HG02798 (cell line): Measurements from ENCODE around the gene FIBIN.
"Not testable (repeated sequence)": the region's sequence is repeated elsewhere in the genome, so short reads cannot be mapped to it uniquely, and the experiment has no call there.

Source experiments
- ATAC-seq: cut with Tn5 transposase; IDR thresholded peaks from one replicate; pipeline ENCODE4 v1.9.1; 2021; ENCODE audit warnings: mild to moderate bottlenecking; ENCODE audit not compliant: unreplicated experiment, poor library complexity

The FIBIN gene

GRCh38 chr11:26976389-26976788, 17.5 kb upstream of the FIBIN start:
- no peak for ATAC-seq

- ATAC-seq, result not testable (repeated sequence)
Measured at GRCh38 chr11:26977209-26977608, 16.7 kb upstream of the FIBIN start.

DNA sequence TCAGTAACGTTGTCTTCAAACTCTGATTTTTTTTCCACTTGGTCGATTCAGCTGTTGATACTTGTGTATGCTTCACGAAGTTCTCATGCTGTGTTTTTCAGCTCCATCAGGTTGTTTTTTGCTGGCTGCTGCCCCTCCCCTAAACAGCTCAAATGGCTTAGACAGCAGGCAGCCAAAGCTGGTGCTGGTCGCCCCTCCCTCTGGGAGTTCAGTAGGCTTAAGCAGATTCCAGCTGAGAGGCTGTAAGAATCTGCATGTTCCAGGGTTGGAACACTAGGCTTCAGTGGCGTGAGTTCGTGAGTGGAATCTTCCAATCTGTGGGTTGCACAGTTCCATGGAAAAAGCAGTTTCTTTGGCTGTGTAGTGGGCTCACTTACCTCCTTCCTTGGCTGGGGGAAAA, 10.3 kb upstream of the FIBIN start:
- no peak for ATAC-seq

- ATAC-seq, result no peak
Measured at GRCh38 chr11:26985470-26985869, 8.4 kb upstream of the FIBIN start.

GRCh38 chr11:26985943-26986342, 8.0 kb upstream of the FIBIN start:
- no peak for ATAC-seq

GRCh38 chr11:26987272-26987671, 6.6 kb upstream of the FIBIN start:
- no peak for ATAC-seq

DNA sequence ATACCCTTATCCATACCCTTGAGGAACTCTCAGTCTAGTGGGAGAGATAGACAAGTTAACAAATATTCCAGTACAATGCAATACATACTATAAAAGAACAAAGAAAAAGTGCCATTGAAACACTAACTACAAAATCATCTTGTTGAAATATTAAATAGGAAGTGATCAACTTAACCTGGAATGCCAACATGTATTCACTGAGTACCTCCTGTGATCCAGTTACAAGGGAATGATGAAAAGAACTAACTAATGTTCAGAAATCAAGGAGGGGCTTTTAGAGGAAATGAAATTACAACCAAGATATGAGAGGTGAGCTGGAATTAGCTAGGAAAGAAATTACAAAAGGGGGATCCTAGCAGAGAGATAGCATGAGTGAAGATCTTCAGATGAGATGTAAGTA, 6.2 kb upstream of the FIBIN start:
- ATAC-seq, result no peak

DNA sequence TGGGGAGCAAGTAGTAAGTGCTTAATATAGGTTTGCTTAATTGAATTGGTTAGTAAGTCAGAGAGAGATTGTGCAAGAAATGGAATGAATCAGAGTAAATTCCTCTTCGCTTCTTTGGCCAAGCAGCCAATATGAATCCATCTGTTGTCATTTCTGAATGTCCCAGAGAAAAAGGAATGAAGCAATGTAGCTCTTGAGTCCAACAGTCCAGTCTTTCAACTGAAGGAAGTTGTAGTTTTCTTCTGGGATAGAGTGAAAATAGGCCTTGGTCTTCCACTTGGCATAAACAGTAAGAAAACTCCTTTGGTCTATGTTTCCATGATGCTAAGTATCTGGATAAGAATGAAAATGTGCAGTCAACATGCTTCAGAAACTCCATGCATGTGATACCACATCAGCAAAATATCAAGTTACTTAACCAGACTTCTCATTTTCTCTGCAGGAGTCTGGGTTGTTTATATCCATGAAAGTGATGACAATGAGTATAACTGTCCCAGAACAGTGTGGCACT, 1.8 kb upstream of the FIBIN start:
- no peak for ATAC-seq

DNA sequence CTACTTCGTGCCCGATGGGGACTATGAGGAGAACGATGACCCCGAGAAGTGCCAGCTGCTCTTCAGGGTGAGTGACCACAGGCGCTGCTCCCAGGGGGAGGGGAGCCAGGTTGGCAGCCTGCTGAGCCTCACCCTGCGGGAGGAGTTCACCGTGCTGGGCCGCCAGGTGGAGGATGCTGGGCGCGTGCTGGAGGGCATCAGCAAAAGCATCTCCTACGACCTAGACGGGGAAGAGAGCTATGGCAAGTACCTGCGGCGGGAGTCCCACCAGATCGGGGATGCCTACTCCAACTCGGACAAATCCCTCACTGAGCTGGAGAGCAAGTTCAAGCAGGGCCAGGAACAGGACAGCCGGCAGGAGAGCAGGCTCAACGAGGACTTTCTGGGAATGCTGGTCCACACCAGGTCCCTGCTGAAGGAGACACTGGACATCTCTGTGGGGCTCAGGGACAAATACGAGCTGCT, 751 bp downstream of the FIBIN start:
- no peak for ATAC-seq

GRCh38 chr11:26995701-26996460, 2.0 kb downstream of the FIBIN start:
- no peak for ATAC-seq

GRCh38 chr11:26997378-26997777, 3.5 kb downstream of the FIBIN start:
- no peak for ATAC-seq

DNA sequence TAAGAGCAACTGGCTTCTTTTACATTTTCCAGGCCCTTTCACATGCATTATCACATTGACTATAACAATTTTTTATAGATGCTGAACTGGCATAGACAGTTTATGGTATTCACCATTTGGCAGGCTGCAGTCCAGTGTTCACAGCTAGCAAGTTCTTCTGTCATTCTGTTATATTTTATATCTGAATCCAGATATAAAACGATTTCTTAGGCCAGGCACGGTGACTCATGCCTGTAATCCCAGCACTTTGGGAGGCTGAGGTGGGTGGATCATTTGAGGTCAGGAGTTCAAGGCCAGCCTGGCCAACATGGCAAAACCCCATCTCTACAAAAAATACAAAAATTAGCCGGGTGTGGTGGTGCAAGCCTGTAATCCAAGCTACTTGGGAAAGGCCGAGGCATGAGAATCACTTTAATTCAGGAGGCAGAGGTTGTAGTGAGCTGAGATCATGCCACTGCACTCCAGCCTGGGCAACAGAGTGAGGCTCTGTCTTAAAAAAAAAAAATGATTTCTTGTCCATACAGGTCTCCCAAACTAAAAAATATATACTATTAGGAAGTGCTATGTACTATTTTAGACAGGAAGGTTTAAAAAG, 7.3 kb downstream of the FIBIN start:
- not testable (repeated sequence) for ATAC-seq

GRCh38 chr11:27002431-27002830, 8.5 kb downstream of the FIBIN start:
- no peak for ATAC-seq

DNA sequence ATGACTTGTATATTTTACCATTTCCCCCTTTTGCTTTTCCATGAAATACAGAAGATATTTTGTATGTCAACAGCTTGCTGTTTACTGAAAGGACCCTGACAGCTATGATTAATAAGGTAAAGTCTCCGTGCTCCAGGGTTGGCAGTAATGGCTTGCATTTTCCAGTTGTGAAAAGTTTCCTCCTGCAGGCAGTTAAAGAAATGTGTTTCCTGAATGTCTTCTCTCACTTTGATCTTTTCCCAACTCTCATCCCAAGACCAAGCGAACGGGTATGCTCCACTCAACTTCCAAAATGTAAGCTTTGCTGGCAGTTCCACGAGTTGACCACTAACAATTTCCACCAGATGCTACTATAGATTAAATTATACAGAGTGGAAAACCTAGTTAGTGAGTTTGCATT, 8.9 kb downstream of the FIBIN start:
- no peak for ATAC-seq

GRCh38 chr11:27004103-27004502, 10.2 kb downstream of the FIBIN start:
- ATAC-seq, result no peak

DNA sequence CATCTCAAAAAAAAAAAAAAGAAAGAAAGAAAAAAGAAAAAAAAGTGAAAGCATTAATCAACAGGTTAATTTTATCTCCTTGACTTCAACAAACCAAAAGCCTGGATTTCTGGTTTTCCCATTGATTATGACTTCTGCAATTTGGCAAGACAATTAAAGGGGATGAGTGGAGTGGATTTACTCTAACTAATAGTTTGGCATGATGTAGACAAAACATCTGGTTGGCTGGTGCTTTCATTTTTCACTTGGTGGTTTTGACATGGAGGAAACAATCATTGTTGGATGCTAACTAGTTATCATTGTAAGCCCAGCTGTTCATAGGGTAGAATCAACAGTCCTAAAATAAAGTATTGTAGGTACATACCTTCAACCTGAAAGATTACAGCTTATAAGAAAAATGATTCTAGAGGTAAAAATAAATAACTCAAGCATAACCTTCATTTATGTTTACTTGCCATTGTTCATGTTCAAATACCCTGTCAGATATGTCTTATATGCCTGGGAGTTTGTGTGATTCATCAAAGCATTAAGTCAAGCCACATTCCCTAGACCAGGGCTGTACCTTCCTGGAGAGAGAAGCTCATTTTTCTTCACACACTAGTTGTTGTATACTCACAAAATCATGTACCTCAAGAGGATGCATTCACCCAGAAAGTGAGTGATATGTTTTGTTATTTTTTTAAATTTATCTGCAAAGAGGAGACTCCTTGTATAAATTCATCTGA, 15.1 kb downstream of the FIBIN start:
- ATAC-seq, result no peak

- no peak for ATAC-seq
Measured at GRCh38 chr11:27011560-27012233, 17.8 kb downstream of the FIBIN start.

GRCh38 chr11:27012234-27012921, 18.5 kb downstream of the FIBIN start:
- ATAC-seq, result peak; percentile 43

GRCh38 chr11:27013781-27014361, 20.0 kb downstream of the FIBIN start:
- no peak for ATAC-seq
